ENCODE data around the gene PTGDS.

GRCh38 chr9:136942112-136942880 lies 35.0 kb upstream of the PTGDS start:
- TF ChIP-seq, protein P1, sequence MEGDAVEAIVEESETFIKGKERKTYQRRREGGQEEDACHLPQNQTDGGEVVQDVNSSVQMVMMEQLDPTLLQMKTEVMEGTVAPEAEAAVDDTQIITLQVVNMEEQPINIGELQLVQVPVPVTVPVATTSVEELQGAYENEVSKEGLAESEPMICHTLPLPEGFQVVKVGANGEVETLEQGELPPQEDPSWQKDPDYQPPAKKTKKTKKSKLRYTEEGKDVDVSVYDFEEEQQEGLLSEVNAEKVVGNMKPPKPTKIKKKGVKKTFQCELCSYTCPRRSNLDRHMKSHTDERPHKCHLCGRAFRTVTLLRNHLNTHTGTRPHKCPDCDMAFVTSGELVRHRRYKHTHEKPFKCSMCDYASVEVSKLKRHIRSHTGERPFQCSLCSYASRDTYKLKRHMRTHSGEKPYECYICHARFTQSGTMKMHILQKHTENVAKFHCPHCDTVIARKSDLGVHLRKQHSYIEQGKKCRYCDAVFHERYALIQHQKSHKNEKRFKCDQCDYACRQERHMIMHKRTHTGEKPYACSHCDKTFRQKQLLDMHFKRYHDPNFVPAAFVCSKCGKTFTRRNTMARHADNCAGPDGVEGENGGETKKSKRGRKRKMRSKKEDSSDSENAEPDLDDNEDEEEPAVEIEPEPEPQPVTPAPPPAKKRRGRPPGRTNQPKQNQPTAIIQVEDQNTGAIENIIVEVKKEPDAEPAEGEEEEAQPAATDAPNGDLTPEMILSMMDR (IDR thresholded peaks at IDR 0.05): no peak
- TF ChIP-seq POLR2A (IDR thresholded peaks at IDR 0.05) (no peak), EP300 (IDR thresholded peaks at IDR 0.05) (no peak)
